HEK293T (cell line): ENCODE data around the gene SLC8A1.
A peak's percentile ranks its signal among the peaks of the same experiment; 100 is the strongest.

Experiments used
- CTCF ChIA-PET: fragments of 350-600 bp; formaldehyde crosslinking; extraction: SDS; loops from one replicate; lab custom pipeline; 2021; ENCODE audit warnings: antibody characterized with exemption, inconsistent platforms; lab: Yijun Ruan, JAX
- POLR2A ChIA-PET: fragments of 350-600 bp; formaldehyde crosslinking; extraction: SDS; loops from one replicate; lab custom pipeline; 2020; ENCODE audit warnings: antibody characterized with exemption, inconsistent platforms; lab: Yijun Ruan, JAX
- DNase-seq: peaks from one replicate; pipeline ENCODE4 v3.0.0; 2012; ENCODE audit warnings: mixed read lengths; ENCODE audit errors: extremely low spot score
- ARNT ChIP-seq: fragments of 450-650 bp; IDR thresholded peaks from 2 replicates; pipeline ENCODE4 v1.6.1; 2017; ENCODE audit warnings: mild to moderate bottlenecking
- BHLHE40 ChIP-seq: fragments of 450-650 bp; IDR thresholded peaks from 2 replicates; pipeline ENCODE4 v1.6.1; 2016; ENCODE audit warnings: mild to moderate bottlenecking, moderate library complexity, borderline replicate concordance
- CTBP1 ChIP-seq: fragments of 450-650 bp; IDR thresholded peaks from 2 replicates; pipeline ENCODE4 v1.6.1; 2016; ENCODE audit warnings: borderline replicate concordance
- ELF4 ChIP-seq: fragments of 450-650 bp; IDR thresholded peaks from 2 replicates; pipeline ENCODE4 v1.6.1; 2017; ENCODE audit warnings: antibody characterized with exemption
- FOXA1 ChIP-seq: fragments of 450-650 bp; IDR thresholded peaks from 2 replicates; pipeline ENCODE4 v1.6.1; 2016; ENCODE audit warnings: mild to moderate bottlenecking
- FOXK2 ChIP-seq: fragments of 450-650 bp; IDR thresholded peaks from 2 replicates; pipeline ENCODE4 v1.6.1; 2016; ENCODE audit warnings: mild to moderate bottlenecking
- FOXM1 ChIP-seq: fragments of 450-650 bp; IDR thresholded peaks from 2 replicates; pipeline ENCODE4 v1.6.1; 2017; ENCODE audit warnings: mild to moderate bottlenecking, borderline replicate concordance
- HDGF ChIP-seq: fragments of 450-650 bp; IDR thresholded peaks from 2 replicates; pipeline ENCODE4 v1.6.1; 2017; ENCODE audit warnings: antibody characterized with exemption, borderline replicate concordance
- L3MBTL2 ChIP-seq: fragments of 450-650 bp; conservative IDR thresholded peaks from 2 replicates; pipeline ENCODE4 v1.6.1; 2016; ENCODE audit warnings: mild to moderate bottlenecking
- LEF1 ChIP-seq: fragments of 450-650 bp; IDR thresholded peaks from 2 replicates; pipeline ENCODE4 v1.6.1; 2017; ENCODE audit warnings: mild to moderate bottlenecking, borderline replicate concordance
- NFRKB ChIP-seq: fragments of 450-650 bp; IDR thresholded peaks from 2 replicates; pipeline ENCODE4 v1.6.1; 2016; ENCODE audit warnings: mild to moderate bottlenecking, moderate library complexity
- PKNOX1 ChIP-seq: fragments of 450-650 bp; IDR thresholded peaks from 2 replicates; pipeline ENCODE4 v1.6.1; 2016
- SP1 ChIP-seq: fragments of 450-650 bp; IDR thresholded peaks from 2 replicates; pipeline ENCODE4 v1.6.1; 2017
- SUZ12 ChIP-seq: fragments of 450-650 bp; IDR thresholded peaks from 2 replicates; pipeline ENCODE4 v1.6.1; 2016; ENCODE audit warnings: mild to moderate bottlenecking
- TARDBP ChIP-seq: fragments of 450-650 bp; IDR thresholded peaks from 2 replicates; pipeline ENCODE4 v1.6.1; 2016
- ZNF384 ChIP-seq: fragments of 450-650 bp; IDR thresholded peaks from 2 replicates; pipeline ENCODE4 v1.6.1; 2016

SLC8A1 gene

GRCh38 chr2:40225670-40226210 is 226.2 kb downstream of the SLC8A1 start:
- TF ChIP-seq SUZ12, result no peak
- no peak for TF ChIP-seq TARDBP
- no peak for TF ChIP-seq L3MBTL2
- no peak for TF ChIP-seq SP1
- TF ChIP-seq ARNT, result no peak
- TF ChIP-seq BHLHE40, result no peak
- TF ChIP-seq ELF4, result no peak
- no peak for TF ChIP-seq NFRKB
- TF ChIP-seq PKNOX1, result no peak
- DNase-seq, result no peak
- ChIA-PET CTCF (no interaction called here), POLR2A (no interaction called here)

- TF ChIP-seq ELF4, result no peak
- no peak for DNase-seq
- ChIA-PET CTCF (no interaction called here), POLR2A (no interaction called here)
Observed at GRCh38 chr2:40224318-40224717, 227.6 kb downstream of the SLC8A1 start.

GRCh38 chr2:40220177-40220925 is 231.5 kb downstream of the SLC8A1 start:
- no peak for DNase-seq
- ChIA-PET CTCF (interaction anchor here (0.6 kb wide), 1 partner anchor 268 kb away, joined by 10 read pairs; no protein-coding TSS in a partner anchor), POLR2A (no interaction called here)
- TF ChIP-seq SP1, result no peak
- no peak for TF ChIP-seq SUZ12
- no peak for TF ChIP-seq FOXK2
- no peak for TF ChIP-seq ARNT
- TF ChIP-seq L3MBTL2, result no peak
- no peak for TF ChIP-seq FOXA1
- TF ChIP-seq TARDBP, result no peak
- no peak for TF ChIP-seq NFRKB

GRCh38 chr2:40219141-40219540 is 232.7 kb downstream of the SLC8A1 start:
- no peak for DNase-seq
- TF ChIP-seq SP1, result no peak
- TF ChIP-seq FOXM1, result no peak
- TF ChIP-seq FOXA1, result no peak
- TF ChIP-seq CTBP1, result no peak
- no peak for TF ChIP-seq LEF1
- TF ChIP-seq ELF4, result no peak
- no peak for TF ChIP-seq L3MBTL2
- TF ChIP-seq HDGF, result no peak
- POLR2A ChIA-PET, result no interaction called here
- CTCF ChIA-PET, result no interaction called here

GRCh38 chr2:40218679-40219078 is 233.2 kb downstream of the SLC8A1 start:
- TF ChIP-seq FOXK2 (no peak), PKNOX1 (no peak)
- CTCF ChIA-PET, result no interaction called here
- POLR2A ChIA-PET, result no interaction called here
- DNase-seq, result no peak

- DNase-seq, result no peak
- ChIA-PET CTCF (interaction anchor here (0.9 kb wide), 1 partner anchor 9 kb away, joined by 3 read pairs; no protein-coding TSS in a partner anchor), POLR2A (no interaction called here)
- no peak for TF ChIP-seq TARDBP
Observed at GRCh38 chr2:40213619-40214018, 238.3 kb downstream of the SLC8A1 start.

- DNase-seq, result peak; percentile 10
- TF ChIP-seq HDGF, result no peak
- no peak for TF ChIP-seq FOXA1
- TF ChIP-seq CTBP1, result no peak
- TF ChIP-seq L3MBTL2, result no peak
- TF ChIP-seq ZNF384, result no peak
- TF ChIP-seq NFRKB, result no peak
- TF ChIP-seq BHLHE40, result no peak
- no peak for TF ChIP-seq TARDBP
- no peak for TF ChIP-seq FOXK2
- TF ChIP-seq PKNOX1, result no peak
- TF ChIP-seq ELF4, result no peak
- TF ChIP-seq SUZ12, result no peak
- no peak for TF ChIP-seq LEF1
- no peak for TF ChIP-seq ARNT
- no peak for TF ChIP-seq FOXM1
- TF ChIP-seq SP1, result no peak
- CTCF ChIA-PET, result interaction anchor here (0.6 to 0.9 kb wide), 2 partner anchors 8 to 14 kb away, joined by 3 read pairs; no protein-coding TSS in a partner anchor
- POLR2A ChIA-PET, result no interaction called here
Observed at GRCh38 chr2:40213071-40213470, 238.8 kb downstream of the SLC8A1 start.
